Spleen (tissue), 11 donors: ENCODE measurements around the gene MYO19. TPM values are rescaled to one million over a fixed set of nuclear protein-coding genes. Genes with fewer than 3 reads are reported as not detected.

ENCODE experiments used
- DNase-seq: peaks from one replicate; pipeline ENCODE4 v3.0.0-alpha.2; 2020
- H3K27ac ChIP-seq, 8 donors: fragments of 200-600 bp; sonication (generic) in 7 of 8; 1 replicate in 4 of 8; 2 replicates in 4 of 8; pipeline versions ENCODE4 v1.5.0 to v1.8.0; 2016 to 2021; ENCODE audit warnings: inconsistent platforms in 4 of 8, mild to moderate bottlenecking in 4 of 8, moderate library complexity in 1 of 8
- H3K27me3 ChIP-seq, 7 donors: fragments of 200-600 bp; sonication (generic) in 6 of 7; replicated peaks in 1 of 7; 1 replicate in 4 of 7; 2 replicates in 3 of 7; pipeline versions ENCODE4 v1.5.0 to v1.8.0; 2016 to 2021; ENCODE audit warnings: inconsistent platforms in 3 of 7, mild to moderate bottlenecking in 1 of 7
- H3K36me3 ChIP-seq, 6 donors: fragments of 200-600 bp; sonication (generic) in 5 of 6; 1 replicate in 4 of 6; 2 replicates in 2 of 6; pipeline versions ENCODE4 v1.5.0 to v1.8.0; 2016 to 2021; ENCODE audit warnings: inconsistent platforms in 2 of 6
- H3K4me1 ChIP-seq, 6 donors: fragments of 200-600 bp; sonication (generic) in 5 of 6; 1 replicate in 3 of 6; 2 replicates in 3 of 6; pipeline versions ENCODE4 v1.5.0 to v1.8.0; 2016 to 2021; ENCODE audit warnings: inconsistent platforms in 3 of 6
- H3K4me3 ChIP-seq, 8 donors: fragments of 200-600 bp; sonication (generic) in 7 of 8; 1 replicate in 4 of 8; 2 replicates in 4 of 8; pipeline versions ENCODE4 v1.5.0 to v1.8.0; 2016 to 2021; ENCODE audit warnings: inconsistent platforms in 4 of 8, mild to moderate bottlenecking in 4 of 8, moderate library complexity in 2 of 8
- H3K9me3 ChIP-seq, 8 donors: fragments of 200-600 bp; sonication (generic) in 7 of 8; 1 replicate in 4 of 8; 2 replicates in 4 of 8; pipeline versions ENCODE4 v1.5.0 to v1.8.0; 2016 to 2021; ENCODE audit warnings: inconsistent platforms in 4 of 8
- POLR2A ChIP-seq, 3 donors: fragments of 450-650 bp; IDR thresholded peaks; one replicate each; pipeline ENCODE4 v1.5.1; 2017; ENCODE audit warnings: antibody characterized with exemption in 3 of 3, mild to moderate bottlenecking in 1 of 3
- POLR2AphosphoS5 ChIP-seq, 3 donors: sonication (generic); formaldehyde crosslinking; IDR thresholded peaks; one replicate each; pipeline ENCODE4 v1.5.1; 2017; ENCODE audit warnings: antibody characterized with exemption in 3 of 3
- WGBS, 5 donors: extraction: QIAGEN DNeasy Blood & Tissue Kit in 3 of 5; methylation state at CpG; one replicate each; pipeline versions ENCODE4 v1.1.5 to v1.1.7; 2013 to 2018; 5-methylcytosine and 5-hydroxymethylcytosine counted together
- intact Hi-C: fragments of 100-400 bp; cut with DNase I; formaldehyde crosslinking; loops from one replicate; pipeline ENCODE4 v1.15.0; 2023; ENCODE audit warnings: low total_unique reads
- polyA plus RNA-seq, 3 donors: library from polyadenylated mRNA; stranded (reverse); fragments of 200-250 nt; gene quantifications; one replicate each; pipeline ENCODE4 v1.2.1, GENCODE V29; 2013
- total RNA-seq, 7 donors: library from RNA; depleted of rRNA in 3 of 7; stranded (reverse); fragments of >200 nt in 3 of 7; fragmentation: NEBNext Ultra II Directional in 4 of 7; extraction: Animal tissue kit (Norgen Biotek cat#: 25700) in 4 of 7; gene quantifications; one replicate each; pipeline versions ENCODE4 v1.1.0 to v1.2.1, GENCODE V29; 2016 to 2021
- TF ChIP-seq, protein P1 (sequence below), 11 experiments: fragments of 200-600 bp in 7 of 11; fragments of 450-650 bp in 4 of 11; sonication (generic) in 4 of 11; IDR thresholded peaks in 8 of 11; conservative IDR thresholded peaks in 3 of 11; 1 replicate in 7 of 11; 2 replicates in 4 of 11; pipeline versions ENCODE4 v1.4.0 to v1.8.0; 2016 to 2021; ENCODE audit warnings: antibody characterized with exemption in 11 of 11, inconsistent platforms in 4 of 11, mild to moderate bottlenecking in 1 of 11
- donor health status: healthy with polysubstance abuse.
- donor health status: DM: no; HTN: no; CAD: no; lungs with moderate emphysema.
- donor health status: DM: no; HTN: no; CAD: no.
- donor health status: Bipolar disorder and iron deficiency.
- donor health status: healthy.
- donor health status: DM: no; HTN: no; CAD: no.
- donor health status: DM: yes; HTN: yes; CAD: no.

The MYO19 gene
- total and polyA plus RNA-seq, 10 donors = 15.6 to 68.9 (median 50.7) TPM

GRCh38 chr17:36503456-36504155, 31.1 kb downstream of the MYO19 start:
- H3K4me1 ChIP-seq = no peaks in the 10 kb centered on the region
- no peak for DNase-seq
- 94 to 97% (median 96%) methylated on average over 7 of the region's 7 CpGs for WGBS, 5 donors
- no peaks in the 10 kb centered on the region for H3K27me3 ChIP-seq
- no peaks in the 10 kb centered on the region for H3K9me3 ChIP-seq
- TF ChIP-seq POLR2AphosphoS5 (IDR thresholded peaks at IDR 0.05) = peak in 1 of 3 donors; percentile 28
- TF ChIP-seq, protein P1, sequence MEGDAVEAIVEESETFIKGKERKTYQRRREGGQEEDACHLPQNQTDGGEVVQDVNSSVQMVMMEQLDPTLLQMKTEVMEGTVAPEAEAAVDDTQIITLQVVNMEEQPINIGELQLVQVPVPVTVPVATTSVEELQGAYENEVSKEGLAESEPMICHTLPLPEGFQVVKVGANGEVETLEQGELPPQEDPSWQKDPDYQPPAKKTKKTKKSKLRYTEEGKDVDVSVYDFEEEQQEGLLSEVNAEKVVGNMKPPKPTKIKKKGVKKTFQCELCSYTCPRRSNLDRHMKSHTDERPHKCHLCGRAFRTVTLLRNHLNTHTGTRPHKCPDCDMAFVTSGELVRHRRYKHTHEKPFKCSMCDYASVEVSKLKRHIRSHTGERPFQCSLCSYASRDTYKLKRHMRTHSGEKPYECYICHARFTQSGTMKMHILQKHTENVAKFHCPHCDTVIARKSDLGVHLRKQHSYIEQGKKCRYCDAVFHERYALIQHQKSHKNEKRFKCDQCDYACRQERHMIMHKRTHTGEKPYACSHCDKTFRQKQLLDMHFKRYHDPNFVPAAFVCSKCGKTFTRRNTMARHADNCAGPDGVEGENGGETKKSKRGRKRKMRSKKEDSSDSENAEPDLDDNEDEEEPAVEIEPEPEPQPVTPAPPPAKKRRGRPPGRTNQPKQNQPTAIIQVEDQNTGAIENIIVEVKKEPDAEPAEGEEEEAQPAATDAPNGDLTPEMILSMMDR (IDR thresholded peaks at IDR 0.05 in 8 of 11, conservative IDR thresholded peaks at IDR 0.05 in 3 of 11) = no peak
- H3K36me3 ChIP-seq = peaks cover 0 to 100% (median 51%) of the 10 kb centered on the region in 6 donors
- no peak overlapping the region for H3K4me3 ChIP-seq
- intact Hi-C loops = no loop called here
- H3K27ac ChIP-seq = no peak overlapping the region

- intact Hi-C loops = no loop called here
- no peak for DNase-seq
- WGBS, 5 donors = 91 to 98% (median 95%) methylated on average over 6 of the region's 6 CpGs
These were observed 32.7 kb downstream of the MYO19 start for GRCh38 chr17:36501963-36502362.

DNA sequence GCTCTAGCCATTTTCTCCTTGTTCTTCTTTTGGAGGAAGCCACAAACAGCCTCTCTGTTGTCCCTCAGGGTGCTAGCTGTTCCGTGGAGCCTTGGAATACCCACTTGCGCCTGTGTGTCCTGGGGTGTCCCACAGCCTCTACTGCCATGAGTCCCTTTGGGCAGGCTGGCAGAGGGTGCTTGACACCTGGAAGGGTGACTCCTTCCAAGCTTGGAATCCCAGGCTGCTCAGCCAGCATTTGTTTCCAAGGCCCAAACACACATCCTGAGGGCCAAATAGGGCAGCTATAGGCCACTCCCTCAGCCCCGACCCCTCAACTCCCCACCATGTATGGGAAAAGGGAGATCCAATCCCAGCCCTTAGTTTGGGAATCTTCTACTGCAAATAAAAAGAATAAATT, 33.3 kb downstream of the MYO19 start:
- intact Hi-C loops = no loop called here
- no peak for DNase-seq
- no peak overlapping the region for H3K4me3 ChIP-seq
- no peaks in the 10 kb centered on the region for H3K27me3 ChIP-seq
- TF ChIP-seq, protein P1 (IDR thresholded peaks at IDR 0.05 in 8 of 11, conservative IDR thresholded peaks at IDR 0.05 in 3 of 11) = no peak
- TF ChIP-seq POLR2A (IDR thresholded peaks at IDR 0.05) (no peak), POLR2AphosphoS5 (IDR thresholded peaks at IDR 0.05) (no peak)
- peak overlapping the region in 1 of 8 donors; percentile 14 for H3K27ac ChIP-seq
- 93 to 100% (median 96%) methylated on average over 3 of the region's 3 CpGs for WGBS, 5 donors
- peaks cover 0 to 100% (median 60%) of the 10 kb centered on the region in 6 donors for H3K36me3 ChIP-seq
- no peaks in the 10 kb centered on the region for H3K4me1 ChIP-seq
- no peaks in the 10 kb centered on the region for H3K9me3 ChIP-seq

More at GRCh38 chr17:36501963-36502362, 32.7 kb downstream of the MYO19 start:
- Histone ChIP-seq H3K36me3 (peaks cover 0 to 100% (median 59%) of the 10 kb centered on the region in 6 donors), H3K9me3 (no peaks in the 10 kb centered on the region), H3K27me3 (no peaks in the 10 kb centered on the region), H3K4me3 (no peak overlapping the region), H3K4me1 (no peaks in the 10 kb centered on the region), H3K27ac (no peak overlapping the region)
- TF ChIP-seq POLR2A (IDR thresholded peaks at IDR 0.05) (no peak), POLR2AphosphoS5 (IDR thresholded peaks at IDR 0.05) (no peak)
- TF ChIP-seq, protein P1 (IDR thresholded peaks at IDR 0.05 in 8 of 11, conservative IDR thresholded peaks at IDR 0.05 in 3 of 11) = no peak

DNA sequence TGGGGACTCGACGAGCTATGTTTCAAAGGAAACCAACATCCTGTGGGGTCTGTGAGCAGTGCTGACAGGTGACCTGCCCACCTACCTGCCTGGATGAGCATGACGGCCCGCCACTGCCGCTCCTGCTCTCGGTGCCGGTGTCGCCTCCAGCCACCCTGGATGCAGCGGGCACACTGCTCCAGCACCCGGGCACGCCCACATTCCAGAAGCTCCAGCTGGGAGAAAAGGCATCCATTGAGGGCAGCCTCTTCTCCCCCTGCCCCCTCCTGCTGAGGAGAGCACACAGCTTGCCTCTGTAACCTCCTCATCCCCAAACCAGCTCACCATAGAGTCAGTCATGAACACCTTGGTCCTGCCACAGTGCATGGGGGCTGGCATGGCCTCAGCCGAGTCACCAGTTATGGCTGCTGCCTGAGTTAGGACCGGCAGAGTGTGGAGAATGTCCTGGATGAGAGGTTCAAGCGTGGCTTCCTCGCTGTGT, 33.9 kb downstream of the MYO19 start:
- Histone ChIP-seq H3K4me3 (no peak overlapping the region), H3K27me3 (no peaks in the 10 kb centered on the region), H3K36me3 (peaks cover 0 to 100% (median 65%) of the 10 kb centered on the region in 6 donors), H3K27ac (peak overlapping the region in 1 of 8 donors; percentile 14), H3K9me3 (no peaks in the 10 kb centered on the region), H3K4me1 (no peaks in the 10 kb centered on the region)
- no peak for DNase-seq
- intact Hi-C loops = no loop called here
- WGBS, 5 donors = 94 to 100% (median 96%) methylated on average over 5 to 15 of the region's 15 CpGs
- TF ChIP-seq POLR2A (IDR thresholded peaks at IDR 0.05) (no peak), POLR2AphosphoS5 (IDR thresholded peaks at IDR 0.05) (peak; percentile 23 to 73 (median 41))
- TF ChIP-seq, protein P1 (IDR thresholded peaks at IDR 0.05 in 8 of 11, conservative IDR thresholded peaks at IDR 0.05 in 3 of 11) = no peak
